ENCODE data around the gene TMEM250. TPM values are rescaled to one million over a fixed set of nuclear protein-coding genes. Genes with fewer than 3 reads are reported as not detected.
"Not testable (repeated sequence)": the region's sequence is repeated elsewhere in the genome, so short reads cannot be mapped to it uniquely, and the experiment has no call there.

TMEM250 gene
- total RNA-seq, 4 donors from 2014 or later = 23.8 to 31.1 (median 28.4) TPM

DNA sequence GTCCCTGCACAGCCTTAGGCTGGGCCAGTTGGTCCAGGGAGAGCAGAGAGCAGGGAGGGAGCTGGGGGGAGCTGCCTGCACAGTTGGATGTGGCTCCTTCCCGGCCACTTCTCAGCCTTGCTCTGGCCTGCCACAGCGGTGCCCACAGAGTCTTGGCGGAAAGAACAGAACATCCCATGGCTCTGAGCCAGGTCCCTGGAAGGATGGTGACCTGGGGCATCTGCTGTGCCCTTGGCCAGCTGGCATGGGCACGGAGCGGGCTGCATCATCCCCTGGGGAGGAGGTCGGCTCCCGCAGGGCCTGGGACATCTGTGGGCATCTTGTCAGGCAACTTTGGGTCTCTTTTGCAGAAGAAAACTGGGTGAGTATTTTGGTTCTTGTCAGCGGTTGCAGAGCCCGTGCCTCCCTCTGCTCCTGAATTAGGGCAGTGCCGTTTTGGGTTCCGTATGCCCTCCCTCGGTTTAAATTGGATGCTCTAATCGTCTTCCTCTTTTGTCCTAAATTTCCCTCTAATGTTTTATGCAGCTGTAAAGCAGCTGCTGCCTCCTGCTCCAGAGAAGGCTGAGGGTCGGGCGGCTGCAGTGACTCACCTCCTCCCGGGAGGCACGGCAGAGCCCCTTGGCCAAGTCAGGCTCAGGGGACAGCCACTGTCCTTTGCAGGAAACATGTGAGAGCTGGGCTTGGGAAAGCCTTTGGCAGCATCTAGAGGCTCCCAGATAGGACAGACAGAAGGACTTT is 13.1 kb downstream of the TMEM250 start:
- no peak for TF ChIP-seq CTCF (IDR thresholded peaks at IDR 0.05)
- ATAC-seq (ENCODE audit: low FRiP score) (no peak), DNase-seq (ENCODE audit: low spot score) (no peak)

DNA sequence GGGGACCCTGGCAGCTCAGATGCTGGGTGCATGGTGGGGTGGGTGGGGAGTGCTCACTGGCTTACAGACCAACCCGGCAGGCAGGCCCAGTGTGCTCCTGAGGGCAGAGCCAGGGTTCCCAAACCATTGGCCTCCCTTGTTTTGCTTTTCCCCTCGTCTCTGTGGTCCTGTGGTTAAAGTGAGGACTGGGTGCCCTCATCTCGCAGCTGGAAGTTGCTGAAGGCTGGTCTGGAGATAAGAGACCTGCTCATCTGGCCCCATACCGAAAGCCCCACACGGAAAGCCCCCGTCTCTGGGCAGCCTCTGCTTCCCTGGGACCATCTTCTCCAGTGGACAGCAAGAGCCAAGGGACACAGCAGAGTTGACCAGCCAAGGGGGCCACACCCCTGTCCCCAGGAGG is 13.8 kb downstream of the TMEM250 start:
- no peak for TF ChIP-seq CTCF (IDR thresholded peaks at IDR 0.05)
- ATAC-seq (ENCODE audit: low FRiP score) (no peak), DNase-seq (ENCODE audit: low spot score) (no peak)

- DNase-seq (ENCODE audit: low spot score) (no peak), ATAC-seq (ENCODE audit: low FRiP score) (no peak)
- no peak for TF ChIP-seq CTCF (IDR thresholded peaks at IDR 0.05)
Measured at GRCh38 chr9:136104488-136104800, 14.2 kb downstream of the TMEM250 start.

DNA sequence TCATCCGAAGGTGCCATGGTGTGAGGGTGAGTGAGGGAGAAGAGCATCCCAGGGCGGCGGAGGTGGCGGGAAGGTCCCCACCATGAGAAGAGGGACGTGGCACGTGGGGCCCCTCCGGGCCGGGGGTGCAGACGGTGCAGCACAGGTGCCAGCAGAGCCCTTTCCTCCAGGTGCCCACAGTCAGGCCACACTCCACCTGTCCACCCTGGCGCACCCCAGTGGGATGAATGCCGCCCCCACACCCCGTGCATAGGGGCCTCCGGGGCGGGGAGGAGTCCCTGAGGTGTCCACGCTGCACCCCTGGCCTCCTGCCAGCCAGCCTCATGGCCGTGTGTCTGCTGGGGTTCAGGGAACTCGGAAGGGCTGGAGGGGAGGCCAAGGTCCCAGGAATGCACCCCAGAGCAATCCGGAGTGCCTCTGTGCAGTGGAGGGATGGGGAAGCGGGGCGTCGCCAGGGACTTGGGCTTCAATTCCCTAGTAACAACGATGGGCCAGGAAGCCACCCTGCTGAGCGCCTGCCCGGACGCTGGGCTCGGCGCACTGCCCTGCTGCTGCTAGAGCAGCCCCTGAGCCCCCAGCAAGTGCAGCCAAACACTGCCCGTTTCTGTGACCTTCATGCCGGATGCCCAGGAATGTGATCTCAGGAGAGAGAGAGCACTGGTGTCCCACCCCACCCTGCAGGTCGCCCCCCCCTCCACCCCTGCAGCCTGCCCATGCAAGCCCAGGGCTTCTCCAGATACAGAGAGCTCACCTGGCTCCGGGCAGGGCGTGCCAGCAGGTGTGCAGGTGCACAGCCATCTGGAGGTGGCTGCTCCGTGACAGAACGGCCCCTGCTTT is 14.8 kb downstream of the TMEM250 start:
- no peak for ATAC-seq (ENCODE audit: low FRiP score)
- DNase-seq (ENCODE audit: low spot score) = no peak
- TF ChIP-seq CTCF (IDR thresholded peaks at IDR 0.05) = no peak

GRCh38 chr9:136101615-136102074 is 17.0 kb downstream of the TMEM250 start:
- ATAC-seq (ENCODE audit: low FRiP score); DNase-seq (ENCODE audit: low spot score): not testable (repeated sequence)

DNA sequence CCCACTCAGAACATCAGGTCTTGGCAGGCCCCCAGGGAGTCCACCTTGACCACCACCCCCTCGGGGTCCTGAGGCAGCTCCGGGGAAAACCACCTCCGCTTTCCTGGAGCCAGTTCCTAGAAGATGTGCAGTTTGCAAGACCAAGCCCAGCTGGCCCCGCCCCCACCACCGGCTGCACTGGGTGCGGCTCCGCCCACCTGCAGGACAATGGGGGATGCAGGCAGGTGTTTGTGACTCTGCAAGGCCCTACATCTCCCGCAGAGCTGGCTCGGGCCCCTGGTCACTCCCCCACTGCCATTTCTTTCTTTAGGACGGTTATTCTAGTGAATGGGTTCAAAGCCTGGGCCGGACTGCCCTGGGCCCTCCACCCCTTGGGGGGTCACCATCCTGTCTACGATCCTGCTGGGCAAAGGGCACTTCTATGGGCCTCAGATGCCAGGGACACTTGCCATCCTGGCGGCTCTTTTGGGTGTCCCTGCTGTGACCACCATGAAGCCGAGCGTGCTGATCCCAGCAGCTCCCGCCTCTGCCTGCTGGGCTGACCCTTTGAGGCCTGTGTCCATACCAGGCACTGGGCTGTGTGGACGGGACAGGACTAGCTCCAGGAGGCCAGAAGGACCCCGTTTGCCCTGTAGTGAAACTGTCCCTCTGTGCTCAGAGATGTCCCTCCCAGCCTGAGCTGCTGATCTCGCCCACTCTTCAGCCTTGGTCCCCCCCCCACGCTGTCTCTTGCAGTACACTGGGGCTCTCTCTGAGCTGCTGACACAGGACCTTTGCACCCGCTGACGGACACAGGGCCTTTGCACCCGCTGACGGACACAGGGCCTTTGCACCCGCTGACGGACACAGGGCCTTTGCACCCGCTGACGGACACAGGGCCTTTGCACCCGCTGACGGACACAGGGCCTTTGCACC is 17.7 kb downstream of the TMEM250 start:
- DNase-seq (ENCODE audit: low spot score) (no peak), ATAC-seq (ENCODE audit: low FRiP score) (no peak)
- no peak for TF ChIP-seq CTCF (IDR thresholded peaks at IDR 0.05)

GRCh38 chr9:136099542-136099941 is 19.1 kb downstream of the TMEM250 start:
- no peak for TF ChIP-seq CTCF (IDR thresholded peaks at IDR 0.05)
- ATAC-seq (ENCODE audit: low FRiP score) (no peak), DNase-seq (ENCODE audit: low spot score) (no peak)

All from omental fat pad (tissue), 4 donors.